Peyer's patch (tissue), 4 donors: ENCODE measurements around the gene CERS2. TPM values are rescaled to one million over a fixed set of nuclear protein-coding genes. Genes with fewer than 3 reads are reported as not detected.

ENCODE experiments used
- DNase-seq, 3 donors: peaks; one replicate each; pipeline ENCODE4 v3.0.0-alpha.2; 2017 to 2019
- H3K27ac ChIP-seq, 4 donors: fragments of 200-600 bp; sonication (generic); one replicate each; pipeline ENCODE4 v1.5.1; 2016 to 2019
- H3K27me3 ChIP-seq, 2 donors: fragments of 200-600 bp; sonication (generic); one replicate each; pipeline ENCODE4 v1.5.1; 2019
- H3K36me3 ChIP-seq, 3 donors: fragments of 200-600 bp; sonication (generic); one replicate each; pipeline ENCODE4 v1.5.1; 2016 to 2019
- H3K4me1 ChIP-seq, 4 donors: fragments of 200-600 bp; sonication (generic); one replicate each; pipeline ENCODE4 v1.5.1; 2016 to 2019
- H3K4me3 ChIP-seq, 4 donors: fragments of 200-600 bp; sonication (generic); 1 replicate in 3 of 4; 2 replicates in 1 of 4; pipeline ENCODE4 v1.5.1; 2016 to 2019; ENCODE audit warnings: mild to moderate bottlenecking in 1 of 4
- H3K9me3 ChIP-seq, 4 donors: fragments of 200-600 bp; sonication (generic); one replicate each; pipeline ENCODE4 v1.5.1; 2016 to 2019; ENCODE audit warnings: mild to moderate bottlenecking in 1 of 4
- CTCF ChIP-seq, 6 experiments: fragments of 450-650 bp in 4 of 6; fragments of 200-600 bp in 2 of 6; sonication (generic) in 1 of 6; IDR thresholded peaks; one replicate each; pipeline ENCODE4 v1.5.1; 2017 to 2019; ENCODE audit warnings: antibody characterized with exemption in 6 of 6, mild to moderate bottlenecking in 3 of 6, moderate library complexity in 1 of 6
- POLR2A ChIP-seq, 2 donors: fragments of 450-650 bp; IDR thresholded peaks; one replicate each; pipeline ENCODE4 v1.5.1; 2017; ENCODE audit warnings: antibody characterized with exemption in 2 of 2, mild to moderate bottlenecking in 2 of 2, moderate library complexity in 2 of 2
- total RNA-seq, 4 donors: library from RNA; depleted of rRNA; stranded (reverse); fragments of >200 nt; gene quantifications; one replicate each; pipeline ENCODE4 v1.1.0, GENCODE V29; 2016

Gene CERS2
- total RNA-seq, 4 donors from 2014 or later: 48.7 to 212 (median 156) TPM

- H3K27ac ChIP-seq: no peak overlapping the region
- peaks cover 0 to 5% (median 0%) of the 10 kb centered on the region in 4 donors for H3K9me3 ChIP-seq
- peaks cover 0 to 11% (median 2%) of the 10 kb centered on the region in 4 donors for H3K4me1 ChIP-seq
- no peak for TF ChIP-seq POLR2A (IDR thresholded peaks at IDR 0.05)
- TF ChIP-seq CTCF (IDR thresholded peaks at IDR 0.05): no peak
- H3K36me3 ChIP-seq: peaks cover 0 to 53% (median 0%) of the 10 kb centered on the region in 3 donors
- H3K27me3 ChIP-seq: no peaks in the 10 kb centered on the region
- no peak overlapping the region for H3K4me3 ChIP-seq
- DNase-seq: no peak
Observed at GRCh38 chr1:150928286-150928685, 46.3 kb downstream of the CERS2 start.

DNA sequence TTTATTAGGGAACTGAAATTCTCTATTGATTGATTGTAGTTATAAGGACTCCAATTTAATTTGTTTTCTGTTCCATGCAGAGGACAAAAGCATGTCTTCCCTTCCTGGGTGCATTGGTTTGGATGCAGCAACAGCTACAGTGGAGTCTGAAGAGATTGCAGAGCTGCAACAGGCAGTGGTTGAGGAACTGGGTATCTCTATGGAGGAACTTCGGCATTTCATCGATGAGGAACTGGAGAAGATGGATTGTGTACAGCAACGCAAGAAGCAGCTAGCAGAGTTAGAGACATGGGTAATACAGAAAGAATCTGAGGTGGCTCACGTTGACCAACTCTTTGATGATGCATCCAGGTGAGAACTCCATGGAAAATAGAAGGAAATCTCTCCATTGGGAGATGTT lies 47.0 kb downstream of the CERS2 start:
- Histone ChIP-seq H3K4me3 (no peak overlapping the region), H3K27me3 (no peaks in the 10 kb centered on the region), H3K4me1 (peaks cover 0 to 11% (median 2%) of the 10 kb centered on the region in 4 donors), H3K36me3 (peaks cover 0 to 46% (median 0%) of the 10 kb centered on the region in 3 donors), H3K9me3 (peaks cover 0 to 5% (median 0%) of the 10 kb centered on the region in 4 donors), H3K27ac (no peak overlapping the region)
- no peak for DNase-seq
- TF ChIP-seq CTCF (IDR thresholded peaks at IDR 0.05): no peak
- TF ChIP-seq POLR2A (IDR thresholded peaks at IDR 0.05): no peak

GRCh38 chr1:150926097-150926741 lies 48.4 kb downstream of the CERS2 start, which contains the start of gene SETDB1:
SETDB1 (plus strand) TSS chr1:150926363; CDS start chr1:150927715, 1,352 bp downstream.
- Histone ChIP-seq H3K9me3 (no peaks in the 10 kb centered on the region), H3K36me3 (peaks cover 0 to 34% (median 0%) of the 10 kb centered on the region in 3 donors), H3K27me3 (no peaks in the 10 kb centered on the region), H3K27ac (peak within 1 kb of the TSS; percentile 80 to 88 (median 84)), H3K4me1 (peaks cover 0 to 11% (median 2%) of the 10 kb centered on the region in 4 donors), H3K4me3 (peak within 1 kb of the TSS; percentile 70 to 87 (median 86))
- peak; percentile 92 to 98 (median 94) for DNase-seq
- TF ChIP-seq POLR2A (IDR thresholded peaks at IDR 0.05): peak; percentile 24 to 40
- peak in 2 of 6 experiments; percentile 7 to 10 for TF ChIP-seq CTCF (IDR thresholded peaks at IDR 0.05)

GRCh38 chr1:150925080-150925479 lies 49.6 kb downstream of the CERS2 start:
- H3K4me1 ChIP-seq: peaks cover 0 to 11% (median 2%) of the 10 kb centered on the region in 4 donors
- no peak overlapping the region for H3K27ac ChIP-seq
- no peak for TF ChIP-seq CTCF (IDR thresholded peaks at IDR 0.05)
- no peak for TF ChIP-seq POLR2A (IDR thresholded peaks at IDR 0.05)
- no peaks in the 10 kb centered on the region for H3K27me3 ChIP-seq
- peak in 1 of 3 donors; percentile 38 for DNase-seq
- peaks cover 0 to 23% (median 0%) of the 10 kb centered on the region in 3 donors for H3K36me3 ChIP-seq
- peak overlapping the region in 2 of 4 donors; percentile 70 to 86 for H3K4me3 ChIP-seq
- no peaks in the 10 kb centered on the region for H3K9me3 ChIP-seq

GRCh38 chr1:150922519-150922975 lies 52.1 kb downstream of the CERS2 start:
- Histone ChIP-seq H3K9me3 (no peaks in the 10 kb centered on the region), H3K4me1 (peaks cover 0 to 9% (median 2%) of the 10 kb centered on the region in 4 donors), H3K4me3 (no peak overlapping the region), H3K27ac (no peak overlapping the region), H3K27me3 (no peaks in the 10 kb centered on the region), H3K36me3 (no peaks in the 10 kb centered on the region)
- TF ChIP-seq CTCF (IDR thresholded peaks at IDR 0.05) (peak; percentile 43 to 88 (median 76)), POLR2A (IDR thresholded peaks at IDR 0.05) (no peak)
- peak in 2 of 3 donors; percentile 77 to 91 for DNase-seq
